ENCODE data around the gene PTPRN2. TPM values are rescaled to one million over a fixed set of nuclear protein-coding genes. Genes with fewer than 3 reads are reported as not detected.

Gene PTPRN2
- total RNA-seq, 1 donor from 2014 or later: 0.41 TPM

- no peak for DNase-seq (ENCODE audit: low spot score)
- intact Hi-C loops (cut with micrococcal nuclease): loop anchor here (5.0 kb wide), 1 partner anchor 33 kb away; no protein-coding TSS in a partner anchor
- no peaks in the 10 kb centered on the region for H3K9me3 Mint-ChIP-seq
Observed at GRCh38 chr7:157610671-157611295, 976.8 kb downstream of the PTPRN2 start.

DNA sequence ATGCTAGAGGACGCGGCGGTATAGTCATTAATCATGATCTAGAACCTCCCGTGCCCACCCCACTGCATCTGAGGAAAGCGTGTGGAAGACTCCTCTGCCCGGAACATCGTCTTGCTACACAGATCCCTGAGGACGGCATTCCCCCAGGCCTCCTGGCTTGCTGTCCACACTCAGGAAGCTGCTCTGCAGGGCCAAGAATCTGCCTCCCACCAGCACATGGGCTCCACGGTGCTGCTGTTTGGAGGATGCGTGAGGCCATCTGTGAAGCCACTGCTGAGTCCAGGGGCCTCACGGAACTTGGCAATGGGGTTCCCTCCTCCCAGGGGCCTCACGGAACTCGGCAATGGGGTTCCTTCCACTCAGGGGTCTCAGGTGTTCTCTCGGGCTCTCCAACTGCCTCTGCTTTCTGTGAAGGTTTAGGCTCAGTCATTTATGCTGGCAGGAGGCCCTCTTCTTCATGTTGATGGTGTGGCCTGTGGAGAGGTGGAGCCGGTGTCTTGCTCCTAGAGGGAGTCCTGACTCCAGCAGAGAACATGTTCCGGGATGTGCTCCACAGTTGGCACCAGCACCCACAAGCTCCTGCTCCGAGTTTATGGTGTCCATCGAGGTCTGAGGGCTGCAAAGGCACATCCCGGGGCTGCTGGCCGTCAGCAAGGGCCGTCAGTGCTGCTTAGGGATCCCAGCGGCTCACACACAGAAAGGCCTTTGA lies 977.5 kb downstream of the PTPRN2 start:
- DNase-seq (ENCODE audit: low spot score): no peak
- H3K27ac Mint-ChIP-seq: no peak overlapping the region
- H3K4me3 Mint-ChIP-seq: no peak overlapping the region
- no peaks in the 10 kb centered on the region for H3K9me3 Mint-ChIP-seq
- no peaks in the 10 kb centered on the region for H3K27me3 Mint-ChIP-seq (ENCODE audit: insufficient read depth)
- no peaks in the 10 kb centered on the region for H3K36me3 Mint-ChIP-seq (ENCODE audit: low read depth)
- intact Hi-C loops (cut with micrococcal nuclease): loop anchor here (5.0 kb wide), 1 partner anchor 33 kb away; no protein-coding TSS in a partner anchor
- H3K4me1 Mint-ChIP-seq (ENCODE audit: low read depth): peaks cover 7% of the 10 kb centered on the region

More at GRCh38 chr7:157610671-157611295, 976.8 kb downstream of the PTPRN2 start:
- Mint-ChIP-seq H3K27me3 (ENCODE audit: insufficient read depth) (no peaks in the 10 kb centered on the region), H3K4me3 (no peak overlapping the region), H3K36me3 (ENCODE audit: low read depth) (no peaks in the 10 kb centered on the region), H3K27ac (no peak overlapping the region), H3K4me1 (ENCODE audit: low read depth) (peaks cover 7% of the 10 kb centered on the region)

GRCh38 chr7:157609516-157609915 lies 978.1 kb downstream of the PTPRN2 start:
- Mint-ChIP-seq H3K4me3 (no peak overlapping the region), H3K4me1 (ENCODE audit: low read depth) (peaks cover 7% of the 10 kb centered on the region), H3K27ac (no peak overlapping the region), H3K9me3 (no peaks in the 10 kb centered on the region), H3K36me3 (ENCODE audit: low read depth) (no peaks in the 10 kb centered on the region), H3K27me3 (ENCODE audit: insufficient read depth) (no peaks in the 10 kb centered on the region)
- intact Hi-C loops (cut with micrococcal nuclease): no loop called here
- DNase-seq (ENCODE audit: low spot score): no peak

GRCh38 chr7:157607218-157607617 lies 980.4 kb downstream of the PTPRN2 start:
- no peak for DNase-seq (ENCODE audit: low spot score)
- Mint-ChIP-seq H3K27ac (no peak overlapping the region), H3K4me1 (ENCODE audit: low read depth) (peaks cover 3% of the 10 kb centered on the region), H3K36me3 (ENCODE audit: low read depth) (no peaks in the 10 kb centered on the region), H3K9me3 (no peaks in the 10 kb centered on the region), H3K27me3 (ENCODE audit: insufficient read depth) (no peaks in the 10 kb centered on the region), H3K4me3 (no peak overlapping the region)
- intact Hi-C loops (cut with micrococcal nuclease): no loop called here

GRCh38 chr7:157606140-157606539 lies 981.5 kb downstream of the PTPRN2 start:
- no peak for DNase-seq (ENCODE audit: low spot score)
- H3K4me3 Mint-ChIP-seq: no peak overlapping the region
- H3K36me3 Mint-ChIP-seq (ENCODE audit: low read depth): no peaks in the 10 kb centered on the region
- intact Hi-C loops (cut with micrococcal nuclease): no loop called here
- no peak overlapping the region for H3K27ac Mint-ChIP-seq
- H3K4me1 Mint-ChIP-seq (ENCODE audit: low read depth): no peaks in the 10 kb centered on the region
- H3K27me3 Mint-ChIP-seq (ENCODE audit: insufficient read depth): no peaks in the 10 kb centered on the region
- no peaks in the 10 kb centered on the region for H3K9me3 Mint-ChIP-seq

DNA sequence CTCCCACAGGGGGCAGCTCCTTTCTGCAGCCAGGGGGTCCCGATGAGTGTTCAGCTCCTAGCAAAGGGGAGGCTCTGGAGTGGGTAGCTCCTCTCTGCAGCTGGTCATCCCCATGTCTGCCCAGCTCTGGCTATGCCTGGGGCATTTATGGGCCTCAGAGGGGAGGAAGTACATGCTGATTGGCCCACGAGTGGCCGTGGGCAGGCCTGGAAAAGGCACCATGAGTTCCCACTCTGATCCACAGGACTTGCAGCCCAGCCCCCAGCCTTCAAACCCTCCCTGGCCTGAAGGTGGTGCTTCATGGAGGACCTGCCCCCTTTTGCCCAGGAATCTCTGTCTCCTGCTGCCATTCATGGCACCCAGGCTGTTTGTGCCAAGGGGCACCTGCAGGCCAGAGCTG lies 982.0 kb downstream of the PTPRN2 start:
- H3K27me3 Mint-ChIP-seq (ENCODE audit: insufficient read depth): no peaks in the 10 kb centered on the region
- H3K36me3 Mint-ChIP-seq (ENCODE audit: low read depth): no peaks in the 10 kb centered on the region
- DNase-seq (ENCODE audit: low spot score): no peak
- no peaks in the 10 kb centered on the region for H3K9me3 Mint-ChIP-seq
- intact Hi-C loops (cut with micrococcal nuclease): no loop called here
- no peaks in the 10 kb centered on the region for H3K4me1 Mint-ChIP-seq (ENCODE audit: low read depth)
- no peak overlapping the region for H3K4me3 Mint-ChIP-seq
- no peak overlapping the region for H3K27ac Mint-ChIP-seq

- Mint-ChIP-seq H3K36me3 (ENCODE audit: low read depth) (no peaks in the 10 kb centered on the region), H3K27ac (no peak overlapping the region), H3K27me3 (ENCODE audit: insufficient read depth) (no peaks in the 10 kb centered on the region), H3K4me1 (ENCODE audit: low read depth) (no peaks in the 10 kb centered on the region), H3K9me3 (no peaks in the 10 kb centered on the region), H3K4me3 (no peak overlapping the region)
- no peak for DNase-seq (ENCODE audit: low spot score)
- intact Hi-C loops (cut with micrococcal nuclease): no loop called here
Observed at GRCh38 chr7:157604661-157605381, 982.8 kb downstream of the PTPRN2 start.

- DNase-seq (ENCODE audit: low spot score): no peak
- no peak overlapping the region for H3K4me3 Mint-ChIP-seq
- no peaks in the 10 kb centered on the region for H3K9me3 Mint-ChIP-seq
- intact Hi-C loops (cut with micrococcal nuclease): no loop called here
- no peaks in the 10 kb centered on the region for H3K36me3 Mint-ChIP-seq (ENCODE audit: low read depth)
- H3K27ac Mint-ChIP-seq: no peak overlapping the region
- no peaks in the 10 kb centered on the region for H3K4me1 Mint-ChIP-seq (ENCODE audit: low read depth)
- no peaks in the 10 kb centered on the region for H3K27me3 Mint-ChIP-seq (ENCODE audit: insufficient read depth)
Observed at GRCh38 chr7:157603716-157604115, 983.9 kb downstream of the PTPRN2 start.

DNA sequence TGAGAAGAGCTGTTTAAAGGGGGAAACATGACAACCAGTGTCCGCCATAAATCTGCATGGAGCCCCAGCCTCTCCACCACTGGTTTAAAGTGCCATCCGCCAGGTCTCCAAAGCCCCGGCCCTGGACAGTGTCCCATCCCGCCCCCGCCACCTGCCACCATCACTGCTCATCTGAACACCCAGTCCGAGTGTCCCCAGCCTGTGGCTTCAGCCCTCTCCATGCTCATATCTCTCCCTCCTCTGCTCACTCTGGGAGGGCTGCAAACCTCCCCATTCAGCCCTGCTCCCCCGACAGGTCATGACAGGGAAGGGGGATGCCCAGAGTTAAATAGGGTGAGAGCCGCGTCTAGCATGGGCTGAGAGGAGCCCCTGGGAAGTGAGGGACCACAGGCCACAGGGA lies 984.6 kb downstream of the PTPRN2 start:
- no peaks in the 10 kb centered on the region for H3K9me3 Mint-ChIP-seq
- intact Hi-C loops (cut with micrococcal nuclease): no loop called here
- no peak overlapping the region for H3K27ac Mint-ChIP-seq
- H3K4me3 Mint-ChIP-seq: no peak overlapping the region
- no peaks in the 10 kb centered on the region for H3K36me3 Mint-ChIP-seq (ENCODE audit: low read depth)
- no peak for DNase-seq (ENCODE audit: low spot score)
- H3K4me1 Mint-ChIP-seq (ENCODE audit: low read depth): no peaks in the 10 kb centered on the region
- H3K27me3 Mint-ChIP-seq (ENCODE audit: insufficient read depth): no peaks in the 10 kb centered on the region

- H3K4me3 Mint-ChIP-seq: no peak overlapping the region
- H3K27me3 Mint-ChIP-seq (ENCODE audit: insufficient read depth): peaks cover 1% of the 10 kb centered on the region
- intact Hi-C loops (cut with micrococcal nuclease): no loop called here
- H3K27ac Mint-ChIP-seq: no peak overlapping the region
- no peaks in the 10 kb centered on the region for H3K36me3 Mint-ChIP-seq (ENCODE audit: low read depth)
- no peaks in the 10 kb centered on the region for H3K9me3 Mint-ChIP-seq
- H3K4me1 Mint-ChIP-seq (ENCODE audit: low read depth): peaks cover 1% of the 10 kb centered on the region
- no peak for DNase-seq (ENCODE audit: low spot score)
Observed at GRCh38 chr7:157602581-157602980, 985.0 kb downstream of the PTPRN2 start.

DNA sequence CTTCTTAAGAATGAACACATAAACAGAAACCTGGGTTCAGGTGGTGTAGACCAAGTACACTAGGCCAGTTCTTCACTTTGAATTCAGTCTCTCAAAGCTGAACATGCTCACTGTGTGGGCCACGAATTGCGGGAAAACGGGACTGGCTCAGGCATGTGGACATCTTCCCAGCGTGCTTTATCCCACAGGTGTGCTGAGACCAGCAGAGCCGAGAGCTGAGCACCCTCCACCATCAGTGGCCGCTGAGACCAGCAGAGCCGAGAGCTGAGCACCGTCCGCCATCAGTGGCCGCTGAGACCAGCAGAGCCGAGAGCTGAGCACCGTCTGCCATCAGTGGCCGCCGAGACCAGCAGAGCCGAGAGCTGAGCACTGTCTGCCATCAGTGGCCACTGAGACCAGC lies 985.5 kb downstream of the PTPRN2 start:
- intact Hi-C loops (cut with micrococcal nuclease): no loop called here
- Mint-ChIP-seq H3K9me3 (no peaks in the 10 kb centered on the region), H3K36me3 (ENCODE audit: low read depth) (no peaks in the 10 kb centered on the region)

GRCh38 chr7:157601530-157601929 lies 986.1 kb downstream of the PTPRN2 start:
- no peak overlapping the region for H3K27ac Mint-ChIP-seq
- intact Hi-C loops (cut with micrococcal nuclease): no loop called here
- peaks cover 4% of the 10 kb centered on the region for H3K4me1 Mint-ChIP-seq (ENCODE audit: low read depth)
- H3K27me3 Mint-ChIP-seq (ENCODE audit: insufficient read depth): peaks cover 2% of the 10 kb centered on the region
- H3K4me3 Mint-ChIP-seq: no peak overlapping the region
- H3K36me3 Mint-ChIP-seq (ENCODE audit: low read depth): no peaks in the 10 kb centered on the region
- no peak for DNase-seq (ENCODE audit: low spot score)
- no peaks in the 10 kb centered on the region for H3K9me3 Mint-ChIP-seq

More for the DNA sequence above, 985.5 kb downstream of the PTPRN2 start:
- peaks cover 2% of the 10 kb centered on the region for H3K27me3 Mint-ChIP-seq (ENCODE audit: insufficient read depth)
- peaks cover 4% of the 10 kb centered on the region for H3K4me1 Mint-ChIP-seq (ENCODE audit: low read depth)
- no peak for DNase-seq (ENCODE audit: low spot score)
- no peak overlapping the region for H3K27ac Mint-ChIP-seq
- no peak overlapping the region for H3K4me3 Mint-ChIP-seq

GRCh38 chr7:157599491-157599890 lies 988.1 kb downstream of the PTPRN2 start:
- no peaks in the 10 kb centered on the region for H3K36me3 Mint-ChIP-seq (ENCODE audit: low read depth)
- intact Hi-C loops (cut with micrococcal nuclease): no loop called here
- H3K27me3 Mint-ChIP-seq (ENCODE audit: insufficient read depth): peaks cover 5% of the 10 kb centered on the region
- no peak for DNase-seq (ENCODE audit: low spot score)
- H3K9me3 Mint-ChIP-seq: no peaks in the 10 kb centered on the region
- no peak overlapping the region for H3K27ac Mint-ChIP-seq
- H3K4me1 Mint-ChIP-seq (ENCODE audit: low read depth): peaks cover 4% of the 10 kb centered on the region
- no peak overlapping the region for H3K4me3 Mint-ChIP-seq

Measured in activated T-helper 1 cell treated with anti-CD3 and anti-CD28 coated beads, Interleukin-12 subunit alpha, Interleukin-12 subunit beta, Interleukin-2, Interleukin-4 antibody, amounts not matched to agents 30 ng/mL and 10 ng/mL and 1 ng/mL, durations not matched to agents 14 hours and 24 hours and 36 hours (primary cell).